GM12872 (cell line): ENCODE results near the gene SINHCAF.

Experiments
- CTCF ChIP-seq: IDR thresholded peaks from 3 replicates; pipeline ENCODE4 v1.5.1; 2011; ENCODE audit warnings: low read depth, mild to moderate bottlenecking, low read length, moderate library complexity; ENCODE audit not compliant: insufficient read depth

The SINHCAF gene

GRCh38 chr12:31325524-31325875 lies 450 bp downstream of the SINHCAF start:
- no peak for TF ChIP-seq CTCF

DNA sequence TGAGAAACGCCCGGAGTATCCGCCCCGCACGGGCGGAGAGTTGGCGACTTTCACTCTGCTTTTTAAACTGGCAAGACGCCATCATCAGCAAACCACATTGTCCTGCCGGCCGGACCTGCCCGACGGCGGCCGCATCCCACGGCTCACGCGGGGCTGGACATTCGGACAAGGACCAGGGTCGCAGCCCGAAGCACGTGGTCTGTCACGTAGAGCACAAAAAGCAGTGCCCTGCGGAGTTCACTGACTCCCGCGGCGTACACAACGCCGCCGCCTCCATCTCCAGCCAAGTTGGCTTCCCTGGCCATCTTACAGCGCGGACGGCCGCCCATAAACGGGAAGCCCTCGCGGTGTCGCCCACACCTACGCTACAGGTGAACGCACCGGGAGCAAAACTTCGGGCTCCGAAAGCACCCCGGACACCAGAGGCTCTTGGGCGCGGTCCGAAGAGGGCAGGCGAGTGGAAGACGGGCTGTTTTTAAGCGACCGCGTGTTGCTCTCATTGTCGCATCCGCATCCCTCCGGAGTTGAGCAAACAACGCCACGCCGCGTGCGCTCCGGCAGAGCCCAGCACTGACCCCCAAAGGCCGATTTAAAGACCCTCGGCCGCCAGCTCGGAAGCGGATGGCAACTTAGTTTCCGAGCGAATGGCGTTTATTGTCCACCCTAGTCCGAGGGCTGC lies 966 bp downstream of the SINHCAF start:
- no peak for TF ChIP-seq CTCF

- TF ChIP-seq CTCF: no peak; the same call in 2 of the 3 replicates
Measured at GRCh38 chr12:31324116-31324844, 1.7 kb downstream of the SINHCAF start.

DNA sequence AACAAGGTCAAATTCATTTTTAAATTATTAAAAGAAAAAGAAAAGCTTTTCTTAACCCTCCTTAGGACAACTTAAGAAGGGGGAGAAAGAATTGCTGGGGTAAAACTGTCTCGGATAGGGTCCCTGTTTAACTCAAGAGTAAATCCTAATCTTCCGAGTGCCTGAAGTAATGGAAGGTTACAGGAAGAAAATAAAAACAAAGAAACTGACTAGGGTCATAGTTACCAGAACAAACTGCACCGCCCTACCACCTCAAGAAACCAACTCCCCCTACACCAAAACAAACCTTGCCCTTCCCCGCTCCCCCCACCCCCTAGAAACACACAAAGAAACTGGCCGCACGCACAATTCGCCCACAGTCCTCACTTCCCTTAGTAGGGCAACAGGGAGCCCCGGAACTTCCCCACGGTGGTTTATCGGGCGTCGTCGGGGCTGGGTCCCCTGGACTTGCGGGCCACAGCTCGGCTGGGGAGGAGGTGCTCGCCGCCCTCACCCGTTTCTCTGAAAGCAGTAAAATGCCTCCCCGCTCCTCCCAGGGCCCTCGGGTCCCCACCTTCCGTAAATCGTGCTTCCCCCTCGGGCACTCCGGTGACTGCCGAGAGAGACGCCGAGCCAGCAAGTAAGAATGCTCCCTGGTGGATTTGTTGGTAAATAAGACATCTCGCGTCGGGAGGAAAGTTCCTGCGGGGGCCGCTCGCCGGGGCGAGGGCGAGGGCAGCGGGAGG lies 2.4 kb downstream of the SINHCAF start:
- no peak for TF ChIP-seq CTCF

GRCh38 chr12:31322801-31323207 lies 3.1 kb downstream of the SINHCAF start:
- TF ChIP-seq CTCF: no peak

DNA sequence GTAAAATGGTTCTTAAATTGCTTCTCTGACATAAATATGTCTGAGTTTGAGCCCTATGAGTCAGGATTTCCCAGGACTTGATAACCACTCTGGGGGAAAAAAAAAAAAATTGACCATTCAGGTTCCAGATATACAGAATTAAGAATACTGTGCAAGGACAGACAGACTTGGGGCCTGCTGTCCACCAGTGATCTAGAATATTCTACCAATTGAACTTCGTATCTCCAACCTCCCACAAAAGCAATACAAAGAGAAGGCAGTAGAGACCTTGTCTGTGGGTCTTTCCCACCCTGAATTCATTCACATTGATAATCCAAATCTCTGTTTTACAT lies 4.1 kb downstream of the SINHCAF start:
- no peak for TF ChIP-seq CTCF

GRCh38 chr12:31321186-31321896 lies 4.6 kb downstream of the SINHCAF start:
- no peak for TF ChIP-seq CTCF
